Measurements from ENCODE around the gene FOCAD.

Gene FOCAD

GRCh38 chr9:21015129-21015815 lies 331.2 kb downstream of the FOCAD start:
- no peak for DNase-seq (ENCODE audit: low read depth in 2 of 2)

GRCh38 chr9:21015995-21016394 lies 331.9 kb downstream of the FOCAD start:
- DNase-seq (ENCODE audit: low read depth in 2 of 2), result no peak

DNA sequence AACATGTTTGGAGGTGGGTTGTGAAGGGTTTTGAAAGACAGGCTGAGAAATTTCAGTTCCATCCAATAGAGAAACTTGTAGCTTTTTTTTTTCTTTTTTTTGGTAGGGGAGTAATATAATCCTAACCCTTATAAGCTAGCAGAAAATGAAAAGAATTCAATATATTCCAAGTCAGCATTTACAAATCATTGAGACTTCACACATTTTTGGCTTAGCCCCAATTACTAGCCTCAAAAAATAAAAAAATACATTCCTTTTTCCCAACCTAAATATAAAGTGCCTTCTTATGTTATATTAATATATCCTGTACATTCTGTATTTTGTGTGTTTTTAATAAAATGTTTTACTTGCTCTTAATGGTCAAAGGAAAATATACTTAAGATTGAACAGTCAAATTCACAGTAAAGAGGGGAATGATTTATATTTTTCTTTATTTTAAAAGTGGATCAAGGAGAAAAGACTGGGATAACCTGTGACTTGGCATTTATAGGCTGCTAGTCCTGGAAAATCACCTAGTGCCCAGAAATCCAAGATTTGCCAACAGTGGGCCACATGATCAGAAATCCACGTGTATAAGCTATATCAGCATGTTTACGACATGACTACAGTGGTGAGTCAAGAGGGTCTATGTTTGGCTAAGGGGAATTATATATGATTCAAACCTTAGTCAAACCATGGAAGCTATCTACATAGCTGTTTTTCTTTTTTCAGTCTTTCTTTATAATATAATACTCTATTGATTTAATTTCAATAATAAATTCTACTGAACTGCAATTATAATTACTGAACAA lies 332.8 kb downstream of the FOCAD start:
- DNase-seq (ENCODE audit: low read depth in 2 of 2), result no peak

GRCh38 chr9:21018177-21018576 lies 334.1 kb downstream of the FOCAD start:
- no peak for DNase-seq (ENCODE audit: low read depth in 2 of 2)

DNA sequence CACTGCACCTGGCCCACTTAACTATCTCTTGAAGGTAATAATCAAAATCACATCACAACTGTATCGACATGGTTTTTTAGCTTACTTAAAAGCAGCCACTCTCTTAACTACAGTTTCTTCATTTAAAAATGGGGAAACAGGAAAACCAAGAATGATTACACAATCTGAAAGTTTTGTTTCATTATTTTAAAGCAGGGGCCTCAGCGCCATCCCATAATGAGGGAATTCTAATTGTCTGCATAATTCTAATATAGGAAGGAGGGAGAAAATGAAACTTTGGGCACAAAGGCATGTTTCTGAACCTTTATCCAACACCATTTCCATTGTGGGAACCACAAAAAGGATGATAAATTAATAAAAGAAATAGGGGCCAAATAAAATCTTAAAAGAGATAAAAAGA lies 339.8 kb downstream of the FOCAD start:
- DNase-seq (ENCODE audit: low read depth in 2 of 2), result no peak

DNA sequence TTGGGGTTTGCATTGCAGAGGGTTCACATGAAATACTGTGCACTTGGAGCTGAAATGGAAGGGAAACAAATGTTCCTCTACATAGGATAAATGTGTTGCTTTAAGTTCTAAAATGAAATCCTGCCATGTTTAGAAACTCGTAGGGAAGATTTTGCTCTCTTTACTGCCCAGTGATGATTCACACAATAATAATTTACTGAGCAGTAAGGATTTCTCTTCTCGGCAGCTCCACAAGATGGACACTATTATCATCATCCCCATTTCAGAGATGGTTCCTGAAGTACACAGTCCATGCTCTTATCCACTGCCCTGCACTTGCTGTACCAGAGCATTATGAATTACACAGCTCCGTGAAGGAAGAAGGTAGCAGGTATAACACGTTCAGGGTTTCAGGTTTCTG lies 343.2 kb downstream of the FOCAD start:
- no peak for DNase-seq (ENCODE audit: low read depth in 2 of 2)

GRCh38 chr9:21028466-21028865 lies 344.4 kb downstream of the FOCAD start:
- no peak for DNase-seq (ENCODE audit: low read depth in 2 of 2)

- DNase-seq (ENCODE audit: low read depth in 2 of 2), result no peak
Observed at GRCh38 chr9:21029661-21030060, 345.6 kb downstream of the FOCAD start.

GRCh38 chr9:21030389-21031035 lies 346.5 kb downstream of the FOCAD start:
- DNase-seq (ENCODE audit: low read depth in 2 of 2), result no peak

DNA sequence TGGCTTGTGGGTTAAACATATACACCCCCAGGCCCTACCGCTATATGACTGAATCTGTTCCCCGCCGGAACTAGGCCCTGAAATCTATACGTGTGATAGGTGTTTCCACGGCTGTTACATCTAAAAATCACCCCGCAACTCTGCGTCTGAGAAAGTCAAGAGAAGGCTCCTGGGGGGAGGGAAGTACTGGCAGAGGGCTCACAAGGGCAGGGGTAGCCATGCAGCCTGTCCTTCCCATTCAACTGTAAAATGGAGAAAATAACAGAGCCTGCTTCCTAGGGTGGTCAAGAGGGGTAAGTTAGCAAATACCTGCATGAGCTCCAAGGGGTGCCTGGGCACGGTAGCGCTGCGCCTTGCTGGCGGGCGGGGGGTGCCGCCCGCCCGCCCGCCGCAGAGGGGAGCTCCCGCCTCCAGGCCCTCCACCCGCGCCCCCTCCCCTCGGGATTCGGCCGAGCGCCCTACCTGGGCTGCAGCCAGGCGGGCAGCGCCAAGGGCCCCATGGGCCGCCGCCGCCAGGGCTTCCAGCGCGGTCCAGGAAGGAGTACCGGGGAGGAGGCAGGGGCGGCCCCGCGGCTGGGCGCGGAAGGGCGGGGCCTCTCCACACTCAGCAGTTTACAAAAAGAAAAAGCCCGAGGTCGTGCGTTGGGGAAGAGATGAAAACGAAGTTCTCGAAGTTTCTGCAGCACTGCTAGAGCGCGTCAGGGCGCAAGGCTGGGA lies 347.2 kb downstream of the FOCAD start, which contains the start of gene HACD4:
Gene HACD4 (minus strand): TSS at position 550 of the 717 bp plus-strand sequence. CDS start 50 bp downstream, at position 500.
- peak; percentile 32 to 44 for DNase-seq (ENCODE audit: low read depth in 2 of 2)

DNA sequence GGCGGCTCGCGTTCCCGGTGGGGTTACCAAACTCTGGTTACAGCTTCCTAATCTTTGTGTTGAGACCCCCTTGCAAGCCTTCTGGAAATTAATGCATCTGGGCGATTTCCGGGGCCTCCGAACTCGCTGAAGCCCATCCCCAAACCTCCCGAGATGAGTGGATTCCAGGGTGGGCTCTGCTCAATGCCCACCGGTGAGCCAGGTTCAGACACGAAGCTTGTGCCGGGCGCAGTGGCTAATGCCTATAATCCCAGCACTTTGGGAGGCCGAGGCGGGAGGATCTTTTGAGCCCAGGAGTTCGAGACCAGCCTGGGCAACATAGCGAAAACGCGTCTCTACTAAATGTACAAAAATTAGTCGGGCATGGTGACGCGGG lies 347.7 kb downstream of the FOCAD start:
- no peak for DNase-seq (ENCODE audit: low read depth in 2 of 2)

DNA sequence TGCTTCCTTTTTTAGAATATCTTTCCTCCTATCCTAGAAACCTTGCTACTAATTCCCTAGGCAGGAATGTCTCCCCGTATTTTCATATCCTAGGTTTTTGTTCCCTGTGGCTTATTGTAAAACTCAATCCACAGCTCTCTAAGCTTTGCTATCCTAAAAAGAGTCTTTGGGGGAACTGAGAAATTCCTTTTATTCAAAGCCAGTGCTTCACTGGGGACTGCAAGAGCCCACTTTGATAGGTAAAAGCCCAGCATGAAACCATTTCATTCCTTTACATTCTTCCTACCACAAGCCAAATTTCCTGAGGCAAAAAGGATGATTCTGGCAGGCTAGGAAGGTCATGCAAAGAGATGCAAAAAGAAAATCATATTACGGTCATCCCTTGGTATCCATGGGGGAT lies 353.2 kb downstream of the FOCAD start:
- DNase-seq (ENCODE audit: low read depth in 2 of 2), result no peak

GRCh38 chr9:21039302-21039701 lies 355.2 kb downstream of the FOCAD start:
- DNase-seq (ENCODE audit: low read depth in 2 of 2), result no peak

DNA sequence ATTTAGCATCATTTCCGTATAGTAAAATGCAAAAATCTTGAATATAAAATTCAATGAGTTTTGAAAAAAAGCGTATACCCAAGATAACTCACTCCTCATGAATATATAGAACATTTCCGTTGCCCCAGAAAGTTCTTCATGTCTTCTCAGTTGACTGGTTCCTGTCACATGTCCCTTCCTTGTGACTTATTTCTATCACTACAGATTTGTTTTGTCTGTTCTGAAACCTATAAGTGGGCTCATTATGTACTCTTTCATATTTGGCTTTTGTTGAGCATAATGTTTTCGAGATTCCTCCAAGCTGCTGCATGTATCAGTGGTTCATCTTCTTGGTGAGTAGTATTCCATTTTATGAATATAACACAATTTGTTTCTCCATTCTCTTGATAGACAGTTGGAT lies 358.4 kb downstream of the FOCAD start:
- no peak for DNase-seq (ENCODE audit: low read depth in 2 of 2)

GRCh38 chr9:21043841-21044240 lies 359.8 kb downstream of the FOCAD start:
- no peak for DNase-seq (ENCODE audit: low read depth in 2 of 2)

All from stimulated activated CD8-positive, alpha-beta memory T cell treated with anti-CD3 and anti-CD28 coated beads, Interleukin-2, amount 100 ng/mL, for 48 hours (primary cell).